22Rv1 (cell line): ENCODE data around the gene CCDC116.
"Not testable (repeated sequence)": the region's sequence is repeated elsewhere in the genome, so short reads cannot be mapped to it uniquely, and the experiment has no call there.

Experiments used
- H3K27ac ChIP-seq: fragments of 450-650 bp; 2 replicates; pipeline ENCODE4 v1.5.1; 2017
- ZFX ChIP-seq: fragments of 450-650 bp; IDR thresholded peaks from 2 replicates; pipeline ENCODE4 v1.6.1; 2017; ENCODE audit warnings: antibody characterized with exemption, borderline replicate concordance
- TF ChIP-seq, protein P1 (sequence below): fragments of 450-650 bp; IDR thresholded peaks from 2 replicates; pipeline ENCODE4 v1.5.1; 2017; ENCODE audit warnings: mild to moderate bottlenecking

The CCDC116 gene

DNA sequence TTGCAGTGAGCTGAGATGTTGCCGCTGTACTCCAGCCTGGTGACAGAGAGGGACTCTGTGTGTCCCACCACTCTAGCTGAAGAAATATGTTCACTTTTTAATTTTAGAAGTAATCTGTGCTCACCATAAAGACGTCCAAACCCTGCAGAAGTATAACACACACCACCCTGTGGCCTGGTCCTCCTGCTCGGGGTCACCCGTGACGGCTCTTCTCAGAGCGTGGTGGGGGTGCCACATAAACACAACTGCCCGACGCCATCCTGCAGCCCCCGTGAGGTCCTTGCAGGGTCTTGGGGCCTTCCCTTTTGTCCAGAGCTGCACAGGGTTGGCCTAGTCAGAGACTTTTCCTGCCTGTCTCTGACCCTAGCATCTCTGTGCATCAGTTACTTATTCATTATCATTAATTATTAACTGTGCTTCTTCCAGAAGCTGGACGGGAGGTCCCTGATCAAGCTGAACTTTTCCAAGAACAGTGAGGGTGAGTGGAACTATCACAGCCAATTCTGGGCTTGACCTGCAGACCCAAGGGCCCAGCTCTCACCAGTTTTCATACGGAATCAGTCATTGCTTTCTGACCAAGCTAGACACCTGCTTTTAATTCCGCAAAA, 42.2 kb downstream of the CCDC116 start:
- H3K27ac ChIP-seq, result no peak overlapping the region
- TF ChIP-seq, protein P1, sequence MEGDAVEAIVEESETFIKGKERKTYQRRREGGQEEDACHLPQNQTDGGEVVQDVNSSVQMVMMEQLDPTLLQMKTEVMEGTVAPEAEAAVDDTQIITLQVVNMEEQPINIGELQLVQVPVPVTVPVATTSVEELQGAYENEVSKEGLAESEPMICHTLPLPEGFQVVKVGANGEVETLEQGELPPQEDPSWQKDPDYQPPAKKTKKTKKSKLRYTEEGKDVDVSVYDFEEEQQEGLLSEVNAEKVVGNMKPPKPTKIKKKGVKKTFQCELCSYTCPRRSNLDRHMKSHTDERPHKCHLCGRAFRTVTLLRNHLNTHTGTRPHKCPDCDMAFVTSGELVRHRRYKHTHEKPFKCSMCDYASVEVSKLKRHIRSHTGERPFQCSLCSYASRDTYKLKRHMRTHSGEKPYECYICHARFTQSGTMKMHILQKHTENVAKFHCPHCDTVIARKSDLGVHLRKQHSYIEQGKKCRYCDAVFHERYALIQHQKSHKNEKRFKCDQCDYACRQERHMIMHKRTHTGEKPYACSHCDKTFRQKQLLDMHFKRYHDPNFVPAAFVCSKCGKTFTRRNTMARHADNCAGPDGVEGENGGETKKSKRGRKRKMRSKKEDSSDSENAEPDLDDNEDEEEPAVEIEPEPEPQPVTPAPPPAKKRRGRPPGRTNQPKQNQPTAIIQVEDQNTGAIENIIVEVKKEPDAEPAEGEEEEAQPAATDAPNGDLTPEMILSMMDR, result no peak
- no peak for TF ChIP-seq ZFX

DNA sequence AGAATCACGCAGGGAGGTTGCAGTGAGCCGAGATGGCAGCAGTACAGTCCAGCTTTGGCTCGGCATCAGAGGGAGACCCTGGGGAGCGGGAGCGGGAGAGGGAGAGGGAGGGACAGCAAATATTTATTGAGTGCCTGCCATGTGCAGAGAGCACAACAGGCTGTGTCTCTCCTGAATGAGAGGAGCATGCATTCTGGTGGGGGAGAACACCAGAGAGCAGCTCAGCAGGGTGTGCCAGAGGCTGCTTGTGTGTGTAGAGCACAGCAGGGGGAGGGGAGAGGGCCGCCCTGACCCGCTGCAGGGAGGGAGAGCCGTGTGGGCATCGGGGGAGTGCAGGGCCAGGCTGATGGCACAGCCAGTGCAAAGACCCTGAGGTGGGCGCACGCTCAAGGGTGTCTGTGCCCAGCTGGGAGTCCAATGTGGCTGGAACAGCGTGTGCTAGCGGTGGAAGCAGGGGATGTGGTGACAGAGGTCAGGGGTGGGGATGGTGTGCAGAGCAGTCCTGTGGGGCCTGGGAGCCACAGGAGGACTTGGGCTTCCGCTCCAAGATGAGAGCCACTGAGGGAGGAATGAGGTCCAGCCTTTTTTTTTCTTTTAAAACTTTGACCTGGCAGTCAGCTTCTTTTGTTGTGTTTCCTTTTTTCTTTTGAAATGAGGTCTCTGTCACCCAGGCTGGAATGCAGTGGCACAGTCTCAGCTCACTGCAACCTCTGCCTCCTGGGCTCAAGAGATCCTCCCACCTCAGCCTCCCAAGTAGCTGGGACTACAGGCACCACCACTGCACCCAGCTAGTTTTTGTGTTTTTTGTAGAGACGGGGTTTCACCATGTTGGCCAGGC, 45.3 kb downstream of the CCDC116 start:
- no peak for TF ChIP-seq ZFX
- TF ChIP-seq, protein P1, result no peak
- no peak overlapping the region for H3K27ac ChIP-seq

DNA sequence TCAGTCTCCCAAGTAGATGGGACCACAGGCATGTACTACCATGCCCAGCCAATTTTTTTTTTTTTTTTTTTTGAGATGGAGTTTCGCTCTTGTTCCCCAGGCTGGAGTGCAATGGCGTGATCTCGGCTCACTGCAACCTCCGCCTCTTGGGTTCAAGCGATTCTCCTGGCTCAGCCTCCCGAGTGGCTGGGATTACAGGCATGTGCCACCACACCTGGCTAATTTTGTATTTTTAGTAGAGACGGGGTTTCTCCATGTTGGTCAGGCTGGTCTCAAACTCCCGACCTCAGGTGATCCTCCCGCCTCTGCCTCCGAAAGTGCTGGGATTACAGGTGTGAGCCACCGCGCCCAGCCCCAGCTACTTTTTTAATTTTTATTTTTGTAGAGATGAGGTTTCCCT, 46.3 kb downstream of the CCDC116 start:
- not testable (repeated sequence) for H3K27ac ChIP-seq

DNA sequence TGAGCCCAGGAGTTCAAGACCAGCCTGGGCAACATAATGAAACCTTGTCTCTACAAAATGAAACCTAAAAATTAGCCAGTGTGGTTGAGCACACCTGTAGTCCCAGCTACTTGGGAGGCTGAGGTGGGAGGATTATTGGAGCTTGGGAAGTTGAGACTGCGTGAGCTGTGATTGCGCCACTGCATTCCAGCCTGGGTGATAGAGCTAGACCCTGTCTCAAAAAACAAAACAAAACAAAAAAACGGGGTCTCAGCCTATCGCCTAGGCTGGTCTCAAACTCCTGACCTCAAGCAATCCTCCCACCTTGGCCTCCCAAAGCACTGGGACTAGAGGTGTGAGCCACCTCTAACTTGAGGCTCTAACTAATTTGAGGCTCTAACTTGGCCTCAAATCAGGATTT, 46.8 kb downstream of the CCDC116 start:
- TF ChIP-seq, protein P1, result no peak
- TF ChIP-seq ZFX, result no peak

DNA sequence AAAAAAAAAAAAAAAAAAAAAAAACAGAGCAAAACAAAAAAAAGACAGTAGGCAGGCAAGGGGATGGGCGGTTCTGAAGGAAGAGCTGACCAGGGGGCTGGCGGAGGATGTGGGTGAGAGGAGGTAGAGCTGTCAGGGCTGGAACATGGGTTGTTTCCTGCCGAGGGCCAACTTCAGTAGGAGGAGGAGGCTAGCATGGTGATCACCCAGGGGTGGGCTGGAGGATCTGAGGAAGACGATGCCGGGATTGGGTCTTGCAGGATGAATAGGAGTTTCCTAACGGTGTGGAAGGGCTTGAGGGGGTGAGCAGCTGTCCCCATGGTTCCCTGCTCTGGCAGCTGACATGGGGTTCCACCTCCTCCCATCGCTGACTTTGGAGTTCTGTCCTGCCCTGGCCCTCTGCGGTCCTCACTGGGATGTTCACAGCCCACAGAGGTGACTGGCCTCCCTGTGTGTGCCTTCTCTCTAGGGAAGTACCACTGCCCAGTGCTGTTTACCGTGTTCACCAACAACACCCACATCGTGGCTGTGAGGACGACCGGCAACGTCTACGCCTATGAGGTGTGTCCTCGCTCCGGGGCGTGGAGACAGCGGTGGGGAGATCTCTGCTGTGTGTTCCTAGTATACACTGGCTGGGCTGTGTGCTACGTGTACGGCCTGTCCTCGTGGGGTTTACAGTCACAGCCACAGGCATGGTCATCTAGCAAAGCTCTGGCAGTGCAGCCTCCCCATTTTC, 48.4 kb downstream of the CCDC116 start:
- no peak overlapping the region for H3K27ac ChIP-seq
- no peak for TF ChIP-seq ZFX
- TF ChIP-seq, protein P1, result no peak

More for the DNA sequence above, 46.8 kb downstream of the CCDC116 start:
- H3K27ac ChIP-seq, result no peak overlapping the region

DNA sequence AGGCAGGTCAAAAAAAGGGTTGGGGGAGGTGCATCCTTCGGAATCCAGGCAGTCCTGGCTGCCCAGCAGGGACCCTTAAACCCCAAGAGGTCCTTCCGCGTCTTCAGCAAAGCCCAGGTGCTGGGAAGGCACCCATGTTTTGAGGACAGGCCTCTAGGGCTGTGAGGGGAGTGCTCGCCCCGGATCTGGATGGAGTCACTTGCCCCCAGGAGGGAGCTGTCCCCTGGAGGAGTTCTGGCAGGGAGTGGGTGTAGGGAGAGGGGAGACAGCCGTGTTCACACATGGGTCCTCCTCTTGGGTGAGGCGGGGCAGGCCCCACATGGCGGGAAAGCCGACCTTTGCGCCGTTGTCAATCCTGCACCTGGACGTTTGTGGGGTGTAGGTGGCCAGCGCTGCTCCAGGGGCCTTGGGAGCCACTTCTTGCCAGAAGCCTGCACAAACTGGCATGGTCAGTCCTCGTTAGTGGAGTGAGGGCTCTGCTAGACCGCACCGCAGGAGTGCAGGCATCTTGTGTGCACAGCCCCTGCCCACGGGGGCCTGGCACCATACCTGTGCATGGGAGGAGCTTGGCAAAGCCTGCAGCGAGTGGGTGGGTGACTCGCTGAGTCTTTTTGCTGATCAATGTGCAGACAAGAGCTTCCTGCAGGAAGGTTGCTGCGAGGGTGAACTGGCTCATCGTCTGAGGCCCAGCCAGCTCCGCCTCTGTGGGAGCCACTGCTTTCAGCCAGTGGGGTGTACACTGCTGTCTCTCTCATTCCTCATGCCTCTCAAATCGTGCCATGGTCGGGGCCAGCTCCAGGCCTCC, 49.2 kb downstream of the CCDC116 start:
- TF ChIP-seq, protein P1, result no peak
- no peak for TF ChIP-seq ZFX
- H3K27ac ChIP-seq, result no peak overlapping the region
